ENCODE measurements around the gene ADGRV1. TPM values are rescaled to one million over a fixed set of nuclear protein-coding genes. Genes with fewer than 3 reads are reported as not detected.

The ADGRV1 gene
- total RNA-seq, 4 donors from 2014 or later = not detected

DNA sequence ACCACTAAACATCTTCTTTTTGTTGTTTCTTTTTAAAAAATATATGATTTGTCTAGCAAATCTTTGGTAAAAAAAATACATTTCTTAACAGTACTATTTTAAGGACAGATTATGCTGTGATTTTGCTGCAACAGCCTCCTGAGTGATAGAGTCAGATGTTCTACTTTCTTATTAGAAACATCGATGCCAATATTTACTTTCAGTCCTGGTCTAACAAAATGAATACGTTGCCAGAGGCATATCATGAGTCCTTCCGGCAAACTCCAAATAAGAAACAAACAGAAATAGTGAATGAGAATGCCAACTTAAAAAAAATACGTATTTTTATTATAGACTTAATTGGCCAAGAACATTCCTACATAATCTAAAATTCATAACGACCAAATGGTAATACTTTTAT, 371.5 kb downstream of the ADGRV1 start:
- TF ChIP-seq, protein P1, sequence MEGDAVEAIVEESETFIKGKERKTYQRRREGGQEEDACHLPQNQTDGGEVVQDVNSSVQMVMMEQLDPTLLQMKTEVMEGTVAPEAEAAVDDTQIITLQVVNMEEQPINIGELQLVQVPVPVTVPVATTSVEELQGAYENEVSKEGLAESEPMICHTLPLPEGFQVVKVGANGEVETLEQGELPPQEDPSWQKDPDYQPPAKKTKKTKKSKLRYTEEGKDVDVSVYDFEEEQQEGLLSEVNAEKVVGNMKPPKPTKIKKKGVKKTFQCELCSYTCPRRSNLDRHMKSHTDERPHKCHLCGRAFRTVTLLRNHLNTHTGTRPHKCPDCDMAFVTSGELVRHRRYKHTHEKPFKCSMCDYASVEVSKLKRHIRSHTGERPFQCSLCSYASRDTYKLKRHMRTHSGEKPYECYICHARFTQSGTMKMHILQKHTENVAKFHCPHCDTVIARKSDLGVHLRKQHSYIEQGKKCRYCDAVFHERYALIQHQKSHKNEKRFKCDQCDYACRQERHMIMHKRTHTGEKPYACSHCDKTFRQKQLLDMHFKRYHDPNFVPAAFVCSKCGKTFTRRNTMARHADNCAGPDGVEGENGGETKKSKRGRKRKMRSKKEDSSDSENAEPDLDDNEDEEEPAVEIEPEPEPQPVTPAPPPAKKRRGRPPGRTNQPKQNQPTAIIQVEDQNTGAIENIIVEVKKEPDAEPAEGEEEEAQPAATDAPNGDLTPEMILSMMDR (IDR thresholded peaks at IDR 0.05; ENCODE audit: low read depth) = no peak

DNA sequence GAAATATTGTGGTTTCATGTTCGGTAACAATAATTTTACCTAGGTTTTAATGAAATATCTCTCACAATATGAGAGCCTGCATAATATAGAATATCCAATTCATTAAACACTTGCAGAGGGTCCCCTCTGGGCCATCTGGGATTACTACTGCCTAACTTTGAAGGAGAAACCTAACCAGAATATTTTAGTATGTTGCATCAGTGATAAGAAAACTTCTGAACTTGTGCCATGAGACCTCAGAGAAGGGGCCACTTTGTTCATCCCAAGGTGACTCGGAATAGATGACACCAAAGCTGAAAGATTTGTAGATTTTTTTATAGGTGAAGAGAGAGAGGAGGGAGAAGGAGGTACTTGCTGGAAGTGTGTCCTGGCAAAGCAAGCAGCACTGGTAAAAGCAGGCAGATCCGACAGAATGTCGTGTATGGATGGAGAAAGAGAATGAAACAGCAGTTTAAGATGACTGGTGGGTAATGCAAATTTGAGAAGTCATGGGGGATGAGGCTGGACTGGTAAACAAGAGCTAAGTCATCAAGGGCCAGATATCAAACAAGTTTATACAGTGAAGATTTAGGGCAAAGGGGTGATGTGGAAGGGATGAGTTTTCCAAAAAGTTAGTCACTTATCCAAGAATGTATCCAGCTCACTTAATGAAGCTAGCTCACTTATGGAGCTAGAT, 372.3 kb downstream of the ADGRV1 start:
- TF ChIP-seq, protein P1 (IDR thresholded peaks at IDR 0.05; ENCODE audit: low read depth) = no peak

DNA sequence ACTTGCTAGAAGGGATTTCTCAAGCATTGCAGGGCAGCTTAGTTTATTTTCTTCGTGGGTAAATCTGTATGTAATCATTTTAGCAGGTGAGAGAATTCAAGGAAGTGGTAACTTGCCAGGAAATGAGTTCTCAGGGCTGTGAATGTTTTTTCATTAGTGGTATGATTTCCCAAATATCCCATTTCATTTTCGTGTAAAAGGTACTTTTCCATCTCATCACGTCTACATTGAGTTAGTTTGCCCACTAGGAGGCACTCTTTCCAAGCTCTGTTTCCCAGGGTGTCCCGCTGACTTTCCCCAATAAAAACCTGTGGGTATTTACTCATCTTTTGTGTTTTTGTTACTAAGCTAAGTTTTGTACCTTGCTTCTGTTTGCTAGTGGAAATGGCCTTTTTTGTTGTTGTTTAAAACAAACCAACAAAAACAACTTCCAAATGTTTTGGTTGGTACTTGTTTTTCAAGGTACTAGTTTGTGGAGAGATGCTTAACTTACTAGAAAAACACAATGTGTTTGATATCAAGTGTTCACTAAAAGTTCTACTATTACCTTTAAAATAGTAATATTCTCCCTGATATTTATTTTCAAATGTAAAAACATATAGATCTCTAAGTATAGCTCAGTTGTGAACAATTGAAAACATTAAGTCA, 373.6 kb downstream of the ADGRV1 start:
- TF ChIP-seq, protein P1 (IDR thresholded peaks at IDR 0.05; ENCODE audit: low read depth) = no peak

DNA sequence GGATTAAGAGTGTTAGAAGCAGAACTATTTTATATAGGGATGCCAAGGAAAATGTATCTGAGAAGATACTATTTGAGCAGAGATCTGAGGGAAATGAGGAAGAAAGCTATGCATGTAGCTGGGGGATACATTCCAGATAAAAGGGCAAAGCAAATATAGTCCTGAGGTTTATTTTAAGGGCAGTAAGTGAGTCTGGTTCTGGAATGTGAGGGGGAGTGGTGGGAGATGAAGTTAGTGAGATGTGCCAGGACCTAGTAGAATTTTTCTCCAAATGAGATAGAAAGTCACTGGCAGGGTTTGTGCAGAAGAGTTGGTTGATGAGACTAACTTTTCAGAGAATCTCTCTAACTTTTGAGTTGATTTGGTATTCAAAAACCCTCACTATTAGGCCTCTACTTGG, 374.7 kb downstream of the ADGRV1 start:
- TF ChIP-seq, protein P1 (IDR thresholded peaks at IDR 0.05; ENCODE audit: low read depth) = no peak

DNA sequence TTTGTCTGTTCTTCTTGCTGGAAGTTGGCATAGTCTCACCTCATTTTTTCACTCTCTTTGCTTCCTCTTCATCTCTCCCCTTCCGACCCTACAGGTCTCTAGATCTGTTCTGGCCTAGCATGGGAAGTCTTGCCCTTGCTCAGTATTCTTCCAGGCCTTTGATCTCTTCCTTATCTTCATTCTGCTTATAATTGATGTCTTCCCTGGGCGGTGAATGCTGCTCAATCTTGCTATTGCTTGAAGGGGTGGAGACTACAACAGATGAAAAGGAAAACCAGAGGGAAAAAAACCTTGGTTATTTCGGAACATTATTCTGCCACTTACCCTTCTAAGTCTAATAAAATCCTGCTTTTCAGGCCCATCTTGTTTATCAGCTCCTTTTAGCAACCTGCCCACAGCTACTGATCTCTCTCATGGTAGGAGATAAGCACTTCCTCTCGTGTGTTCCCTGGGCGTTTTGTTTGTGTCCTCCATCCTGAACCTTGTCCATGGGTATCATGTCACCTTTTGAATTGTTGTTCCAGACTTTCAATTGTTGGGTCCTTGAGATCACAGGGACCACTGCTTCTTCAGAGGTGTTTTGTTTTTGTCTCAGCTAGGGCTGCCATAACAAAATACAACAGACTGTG, 375.6 kb downstream of the ADGRV1 start:
- TF ChIP-seq, protein P1 (IDR thresholded peaks at IDR 0.05; ENCODE audit: low read depth) = no peak

DNA sequence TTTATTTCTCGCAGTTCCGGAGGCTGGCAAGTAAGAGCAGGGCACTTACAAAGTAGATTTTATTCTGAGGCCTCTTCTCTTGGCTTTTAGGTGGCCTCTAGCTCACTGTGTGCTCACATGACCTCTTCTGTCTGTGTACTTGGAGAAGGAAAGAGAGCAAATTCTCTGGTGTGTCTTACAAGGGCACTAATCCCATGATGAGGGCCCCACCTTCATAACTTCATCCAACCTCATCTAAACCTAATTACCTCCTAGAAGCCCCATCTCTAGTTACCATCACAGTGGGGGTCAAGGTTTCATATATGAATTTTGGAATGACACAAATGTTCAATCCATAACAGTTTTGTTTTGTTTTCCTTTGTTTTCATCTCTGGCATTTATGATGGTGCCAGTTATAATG, 376.1 kb downstream of the ADGRV1 start:
- TF ChIP-seq, protein P1 (IDR thresholded peaks at IDR 0.05; ENCODE audit: low read depth) = no peak

DNA sequence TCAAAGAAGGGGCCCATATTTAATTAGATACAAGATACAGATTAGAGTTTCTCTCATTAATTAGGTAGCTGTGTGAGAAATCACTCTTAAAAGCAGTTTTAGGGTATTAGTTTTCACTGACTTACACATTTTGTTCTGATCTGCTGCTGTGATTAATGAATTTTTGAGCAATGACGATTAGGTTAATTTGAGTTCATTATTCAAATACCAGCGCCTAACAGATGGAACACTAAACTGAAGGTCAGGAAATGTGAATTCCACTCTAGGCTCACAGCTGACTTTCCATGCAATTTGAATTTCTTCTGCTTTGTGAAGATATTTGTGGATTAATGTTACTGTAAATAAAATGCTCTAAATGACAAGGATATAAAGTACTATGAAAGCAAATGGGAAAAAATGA, 380.6 kb downstream of the ADGRV1 start:
- TF ChIP-seq, protein P1 (IDR thresholded peaks at IDR 0.05; ENCODE audit: low read depth) = no peak
